GM12864 (cell line): Measurements from ENCODE around the gene CPT1A.

Experiments used
- DNase-seq: peaks from one replicate; pipeline ENCODE4 v3.0.0-alpha.2; 2011; ENCODE audit warnings: low read depth
- H3K4me3 ChIP-seq: 2 replicates; pipeline ENCODE4 v1.5.1; 2011; ENCODE audit warnings: mild to moderate bottlenecking, low read depth, low read length, control low read depth
- CTCF ChIP-seq: IDR thresholded peaks from 2 replicates; pipeline ENCODE4 v1.5.1; 2011; ENCODE audit warnings: low read depth, mild to moderate bottlenecking, moderate library complexity, low read length, control low read depth, inconsistent platforms; ENCODE audit errors: missing control alignments

The CPT1A gene

DNA sequence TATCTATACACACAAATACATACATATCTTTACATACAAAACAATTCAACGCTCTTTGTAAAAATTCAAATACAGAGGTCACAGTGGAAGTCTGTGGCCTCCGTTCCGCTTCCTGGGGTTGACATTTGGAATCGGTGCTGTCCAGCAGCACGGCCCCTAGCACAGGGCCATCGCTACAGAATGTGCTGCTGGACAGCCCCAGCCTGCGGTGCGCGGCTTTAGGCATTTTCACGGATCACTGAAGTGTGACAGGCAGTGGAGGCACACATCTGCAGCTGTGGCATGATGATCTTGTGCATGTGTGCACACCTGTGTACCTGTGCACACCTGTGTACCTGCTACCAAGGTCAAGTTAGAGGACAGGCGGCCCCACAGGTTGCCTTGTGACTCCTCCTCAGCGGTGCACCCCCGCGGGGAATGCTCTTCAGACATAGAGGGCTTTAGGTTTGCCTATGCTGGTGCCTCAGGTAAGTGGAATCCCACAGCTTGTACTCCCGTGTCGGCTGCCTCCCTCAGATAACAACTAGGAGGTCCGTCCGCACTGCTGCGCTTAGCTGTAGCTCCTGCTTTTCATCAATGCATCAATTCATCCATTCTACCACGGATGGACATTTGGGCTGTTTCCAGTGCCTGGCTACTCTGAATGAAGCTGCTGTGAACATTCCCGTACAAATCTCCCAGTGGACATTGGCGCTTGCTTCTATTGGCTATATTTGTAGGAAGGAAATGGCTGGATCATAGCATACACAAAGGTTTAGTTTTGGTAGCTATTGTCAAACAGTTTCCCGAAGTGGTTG is 127.5 kb downstream of the CPT1A start:
- TF ChIP-seq CTCF = no peak
- DNase-seq = no peak
- H3K4me3 ChIP-seq = no peak overlapping the region

GRCh38 chr11:68711114-68711513 is 130.6 kb downstream of the CPT1A start:
- TF ChIP-seq CTCF = no peak
- no peak for DNase-seq
- no peak overlapping the region for H3K4me3 ChIP-seq

DNA sequence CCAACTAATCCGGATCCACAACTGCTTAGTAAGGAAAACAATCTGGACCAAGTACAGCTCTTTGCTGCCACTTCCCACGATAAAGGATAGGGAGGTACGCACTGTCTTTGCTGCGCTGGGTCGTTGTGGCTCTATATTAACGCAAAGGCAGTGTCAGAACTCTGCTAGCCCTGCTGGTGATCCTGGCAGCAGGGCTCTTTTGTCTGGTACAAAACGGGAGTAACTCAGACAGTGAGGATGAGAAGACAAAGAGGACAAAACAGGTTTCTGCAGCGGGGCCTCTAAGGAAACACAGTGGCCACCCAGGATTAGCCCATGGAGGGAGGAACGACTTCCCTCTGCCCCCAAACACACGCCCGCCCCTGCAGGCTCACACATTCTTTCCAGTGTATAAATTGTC is 131.3 kb downstream of the CPT1A start:
- no peak for DNase-seq
- TF ChIP-seq CTCF = no peak

DNA sequence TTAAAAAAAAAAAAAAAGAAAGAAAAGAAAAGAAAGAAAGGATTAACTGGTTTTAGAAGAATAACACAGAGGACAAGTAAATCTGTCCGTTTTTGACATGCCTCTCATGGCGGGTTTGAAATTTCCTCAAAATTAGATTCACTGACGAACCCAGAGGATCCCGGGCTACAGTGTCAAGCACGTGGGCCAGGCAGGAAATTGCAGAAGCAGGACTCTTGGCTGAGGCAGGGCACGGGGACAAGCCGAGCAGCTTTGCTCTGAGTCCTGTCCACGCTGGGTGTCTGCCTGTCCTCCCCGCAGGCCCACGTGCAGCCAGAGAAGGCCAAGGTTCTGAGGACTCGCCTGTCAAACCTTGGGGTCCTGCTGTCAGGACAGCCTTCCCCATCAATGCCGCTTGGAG is 132.7 kb downstream of the CPT1A start:
- TF ChIP-seq CTCF = no peak
- no peak for DNase-seq
- no peak overlapping the region for H3K4me3 ChIP-seq

More for the DNA sequence above, 131.3 kb downstream of the CPT1A start:
- H3K4me3 ChIP-seq = no peak overlapping the region

GRCh38 chr11:68707527-68707926 is 134.2 kb downstream of the CPT1A start:
- DNase-seq = no peak
- TF ChIP-seq CTCF = no peak
- H3K4me3 ChIP-seq = no peak overlapping the region

- no peak for TF ChIP-seq CTCF
- no peak for DNase-seq
- H3K4me3 ChIP-seq = no peak overlapping the region
Observed at GRCh38 chr11:68704887-68705286, 136.8 kb downstream of the CPT1A start.
